CD4-positive, alpha-beta T cell (primary cell): Measurements from ENCODE around the gene TRAPPC3. TPM values are rescaled to one million over a fixed set of nuclear protein-coding genes. Genes with fewer than 3 reads are reported as not detected.

Source experiments
- ATAC-seq: fragments of 200-7000 bp; cut with Tn5 transposase; one replicate; pipeline ENCODE4 v1.10.0; 2022; ENCODE audit warnings: mild to moderate bottlenecking; ENCODE audit not compliant: poor library complexity
- CTCF ChIA-PET: fragments of 350-600 bp; sonication (Branson Sonifier 250); formaldehyde crosslinking; loops from one replicate; lab custom pipeline; 2021; ENCODE audit warnings: antibody characterized with exemption, inconsistent platforms; lab: Charles Lee
- POLR2A ChIA-PET: fragments of 350-600 bp; sonication (Branson Sonifier 250); formaldehyde crosslinking; loops from one replicate; lab custom pipeline; 2021; ENCODE audit warnings: antibody characterized with exemption, inconsistent platforms; lab: Charles Lee
- DNase-seq, 14 experiments: peaks; one replicate each; pipeline ENCODE4 v3.0.0-alpha.2; 2013 to 2020; ENCODE audit warnings: mixed read lengths in 2 of 14
- H3K27ac ChIP-seq, 2 donors: one replicate each; pipeline versions ENCODE4 v1.5.1 to v1.7.0; 2013; ENCODE audit warnings: low read length in 2 of 2, low read depth in 1 of 2, mild to moderate bottlenecking in 1 of 2
- H3K27me3 ChIP-seq, 2 experiments: 1 replicate in 1 of 2; 2 replicates in 1 of 2; pipeline versions ENCODE4 v1.6.1 to v1.7.0; 2013; ENCODE audit warnings: low read length in 2 of 2, control low read depth in 1 of 2, mild to moderate bottlenecking in 1 of 2, moderate library complexity in 1 of 2; ENCODE audit not compliant: insufficient read depth in 2 of 2, control insufficient read depth in 1 of 2
- H3K36me3 ChIP-seq: one replicate; pipeline ENCODE4 v1.6.1; 2013; ENCODE audit warnings: low read length, control low read depth; ENCODE audit not compliant: insufficient read depth
- H3K4me1 ChIP-seq: one replicate; pipeline ENCODE4 v1.6.1; 2013; ENCODE audit warnings: low read length, control low read depth; ENCODE audit not compliant: insufficient read depth
- H3K4me3 ChIP-seq: one replicate; pipeline ENCODE4 v1.5.1; 2013; ENCODE audit warnings: mild to moderate bottlenecking, low read length, moderate library complexity
- H3K9me3 ChIP-seq, 2 experiments: 1 replicate in 1 of 2; 2 replicates in 1 of 2; pipeline versions ENCODE4 v1.6.1 to v1.7.0; 2013; ENCODE audit warnings: low read length in 2 of 2, mild to moderate bottlenecking in 2 of 2, control low read depth in 1 of 2, moderate library complexity in 1 of 2; ENCODE audit not compliant: control insufficient read depth in 1 of 2, insufficient read depth in 1 of 2
- H3K27ac Mint-ChIP-seq: one replicate; pipeline ENCODE4 v1.8.0; 2020; ENCODE audit warnings: mixed read lengths
- H3K27me3 Mint-ChIP-seq: one replicate; pipeline ENCODE4 v1.8.0; 2021; ENCODE audit warnings: mixed read lengths
- H3K36me3 Mint-ChIP-seq: one replicate; pipeline ENCODE4 v1.8.0; 2021; ENCODE audit warnings: low read depth, mixed read lengths
- H3K4me1 Mint-ChIP-seq: one replicate; pipeline ENCODE4 v1.8.0; 2021; ENCODE audit warnings: low read depth, mixed read lengths
- H3K4me3 Mint-ChIP-seq: one replicate; pipeline ENCODE4 v1.8.0; 2020; ENCODE audit warnings: mild to moderate bottlenecking, mixed read lengths
- H3K9me3 Mint-ChIP-seq: one replicate; pipeline ENCODE4 v1.8.0; 2020; ENCODE audit warnings: mixed read lengths
- intact Hi-C, 2 experiments: fragments of 100-400 bp; cut with DNase I in 1 of 2; cut with micrococcal nuclease in 1 of 2; formaldehyde crosslinking; loops; one replicate each; pipeline versions ENCODE4 v1.15.1 to v1.9.0; 2023 to 2025; cut with DNase I, micrococcal nuclease
- total RNA-seq, 174 experiments: library from RNA in 2 of 174; stranded (reverse) in 2 of 174; gene quantifications; one replicate each; pipeline ENCODE4 v1.2.3 and lab custom pipeline; 2021 to 2026
- TF ChIP-seq, protein P1 (sequence below): fragments of 200-600 bp; IDR thresholded peaks from one replicate; pipeline ENCODE4 v1.8.0; 2022; ENCODE audit warnings: antibody characterized with exemption, mild to moderate bottlenecking

TRAPPC3 gene
- total RNA-seq, 2 experiments from 2014 or later: 18.4 to 21.3 TPM

DNA sequence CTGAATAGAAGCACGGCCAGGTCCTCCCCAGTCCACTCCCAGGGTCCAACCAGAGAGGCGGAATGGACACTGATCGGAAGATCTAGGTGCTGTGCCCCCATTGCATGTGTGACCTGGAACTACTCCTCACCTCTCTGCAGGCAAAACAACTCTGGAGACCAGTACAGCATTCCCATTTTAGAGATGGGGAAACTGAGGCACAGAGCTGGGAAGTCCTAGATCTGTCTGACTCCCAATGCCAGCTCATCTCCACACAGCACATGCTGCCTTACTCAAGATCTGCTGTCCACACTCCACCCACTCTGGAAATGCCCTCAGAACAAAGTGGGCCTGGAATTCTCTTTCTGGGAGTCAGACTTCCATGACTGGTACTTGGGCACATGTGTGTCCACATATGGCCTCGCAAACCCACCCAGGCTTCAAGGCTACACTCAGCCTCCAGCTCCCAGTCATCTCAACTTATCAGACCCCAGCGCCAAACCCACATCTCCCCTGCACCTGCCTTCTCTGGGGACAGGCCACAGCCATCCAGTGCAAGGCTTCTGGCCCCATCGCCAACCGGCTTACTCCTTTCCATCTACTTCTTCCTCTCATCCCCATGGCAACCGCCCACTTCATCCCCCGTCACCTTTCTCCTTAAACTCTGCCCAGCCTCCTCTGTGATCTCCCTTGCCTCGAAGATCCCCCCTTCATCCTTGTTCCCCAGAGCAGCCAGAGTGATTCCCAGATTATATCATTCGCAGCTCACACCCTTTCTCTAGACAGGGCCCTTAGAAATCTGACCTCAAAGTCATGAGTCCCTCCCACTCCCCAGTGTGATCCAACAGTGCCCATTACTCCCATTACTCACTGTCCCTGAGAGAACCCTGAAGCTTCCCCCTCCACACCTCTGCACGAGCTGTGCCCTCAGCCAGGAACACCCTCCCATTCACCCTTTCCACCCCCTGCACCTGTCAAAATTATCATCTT lies 26.9 kb downstream of the TRAPPC3 start:
- intact Hi-C loops: no loop called here

DNA sequence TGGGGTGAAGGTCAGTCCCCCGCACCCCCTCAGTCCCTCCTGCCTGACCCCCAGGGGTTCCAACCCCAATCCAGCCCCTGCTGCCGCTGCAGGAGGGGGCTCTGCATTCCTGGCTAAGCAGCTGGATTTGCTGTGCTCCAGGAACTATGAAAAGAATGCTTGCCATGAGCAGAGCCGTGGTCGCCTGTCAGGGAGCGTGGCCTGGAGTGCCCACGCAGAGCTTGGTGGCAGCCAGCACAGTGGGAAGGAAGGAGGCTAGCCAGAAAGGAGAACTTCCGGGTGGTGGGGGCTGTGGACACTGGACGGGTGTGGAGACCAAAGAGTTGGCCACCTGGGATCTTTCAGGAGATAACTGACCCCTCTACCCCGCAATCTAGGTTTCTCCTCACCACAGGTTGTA lies 29.8 kb downstream of the TRAPPC3 start:
- H3K9me3 ChIP-seq: no peaks in the 10 kb centered on the region
- POLR2A ChIA-PET: no interaction called here
- H3K27ac ChIP-seq: no peak overlapping the region
- Mint-ChIP-seq H3K9me3 (no peaks in the 10 kb centered on the region), H3K27me3 (peaks cover 38% of the 10 kb centered on the region), H3K27ac (no peak overlapping the region), H3K4me1 (peaks cover 15% of the 10 kb centered on the region), H3K4me3 (no peak overlapping the region), H3K36me3 (no peaks in the 10 kb centered on the region)
- H3K4me1 ChIP-seq: peaks cover 6% of the 10 kb centered on the region
- intact Hi-C loops: no loop called here
- DNase-seq (no peak), ATAC-seq (no peak)
- CTCF ChIA-PET: interaction anchor here (1.5 kb wide), 1 partner anchor 15 kb away, joined by 3 read pairs; no protein-coding TSS in a partner anchor
- TF ChIP-seq, protein P1, sequence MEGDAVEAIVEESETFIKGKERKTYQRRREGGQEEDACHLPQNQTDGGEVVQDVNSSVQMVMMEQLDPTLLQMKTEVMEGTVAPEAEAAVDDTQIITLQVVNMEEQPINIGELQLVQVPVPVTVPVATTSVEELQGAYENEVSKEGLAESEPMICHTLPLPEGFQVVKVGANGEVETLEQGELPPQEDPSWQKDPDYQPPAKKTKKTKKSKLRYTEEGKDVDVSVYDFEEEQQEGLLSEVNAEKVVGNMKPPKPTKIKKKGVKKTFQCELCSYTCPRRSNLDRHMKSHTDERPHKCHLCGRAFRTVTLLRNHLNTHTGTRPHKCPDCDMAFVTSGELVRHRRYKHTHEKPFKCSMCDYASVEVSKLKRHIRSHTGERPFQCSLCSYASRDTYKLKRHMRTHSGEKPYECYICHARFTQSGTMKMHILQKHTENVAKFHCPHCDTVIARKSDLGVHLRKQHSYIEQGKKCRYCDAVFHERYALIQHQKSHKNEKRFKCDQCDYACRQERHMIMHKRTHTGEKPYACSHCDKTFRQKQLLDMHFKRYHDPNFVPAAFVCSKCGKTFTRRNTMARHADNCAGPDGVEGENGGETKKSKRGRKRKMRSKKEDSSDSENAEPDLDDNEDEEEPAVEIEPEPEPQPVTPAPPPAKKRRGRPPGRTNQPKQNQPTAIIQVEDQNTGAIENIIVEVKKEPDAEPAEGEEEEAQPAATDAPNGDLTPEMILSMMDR: no peak
- peaks cover 10 to 11% of the 10 kb centered on the region in 2 experiments for H3K27me3 ChIP-seq
- no peaks in the 10 kb centered on the region for H3K36me3 ChIP-seq
- H3K4me3 ChIP-seq: no peak overlapping the region

More for the DNA sequence above, 26.9 kb downstream of the TRAPPC3 start:
- ChIA-PET CTCF (no interaction called here), POLR2A (no interaction called here)
- Histone ChIP-seq H3K27ac (no peak overlapping the region), H3K4me1 (peaks cover 16% of the 10 kb centered on the region), H3K4me3 (no peak overlapping the region), H3K36me3 (no peaks in the 10 kb centered on the region), H3K27me3 (peaks cover 19 to 24% of the 10 kb centered on the region in 2 experiments), H3K9me3 (peaks cover 0 to 3% of the 10 kb centered on the region in 2 experiments)
- Mint-ChIP-seq H3K4me3 (no peak overlapping the region), H3K4me1 (peaks cover 27% of the 10 kb centered on the region), H3K9me3 (no peaks in the 10 kb centered on the region), H3K27me3 (peaks cover 52% of the 10 kb centered on the region), H3K36me3 (no peaks in the 10 kb centered on the region), H3K27ac (no peak overlapping the region)
- ATAC-seq (no peak), DNase-seq (no peak)
- TF ChIP-seq, protein P1: no peak

DNA sequence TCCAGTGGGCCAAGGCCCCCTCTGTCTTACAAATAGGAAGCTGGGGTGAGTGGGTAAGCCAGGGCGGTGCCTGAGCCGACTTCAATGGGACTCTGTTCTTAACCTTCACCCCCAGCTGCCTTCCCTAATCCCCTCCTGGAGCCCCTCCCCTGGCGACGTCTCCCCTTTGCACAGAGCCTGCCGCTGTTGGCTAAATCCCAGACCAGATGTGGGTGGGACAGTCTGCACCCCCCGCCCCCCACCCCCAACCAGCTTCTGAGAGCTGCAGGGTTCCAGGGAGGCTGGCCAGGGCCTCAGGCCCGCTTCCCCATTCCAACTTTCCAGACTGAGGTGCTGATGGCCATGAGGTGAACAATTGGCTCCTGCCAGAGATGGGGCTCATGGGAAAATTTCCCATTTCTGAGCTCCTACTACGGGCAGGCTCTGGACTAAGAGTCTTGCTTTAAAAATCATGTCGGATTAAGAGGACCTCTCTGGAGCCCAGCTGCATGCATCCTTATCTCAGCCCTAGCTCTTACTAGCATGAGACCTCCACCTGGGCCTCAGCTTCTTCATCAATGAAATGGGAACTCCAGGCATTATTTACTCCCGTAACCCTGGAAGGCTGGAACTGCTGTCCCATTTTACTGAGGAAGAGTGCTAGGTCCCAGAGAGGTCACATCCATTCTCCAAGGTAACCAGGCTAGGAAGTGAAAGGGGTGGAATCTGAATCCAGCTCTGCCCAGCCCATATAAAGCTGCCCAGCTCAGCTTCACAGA lies 30.7 kb downstream of the TRAPPC3 start:
- Mint-ChIP-seq H3K9me3 (no peaks in the 10 kb centered on the region), H3K4me1 (peaks cover 9% of the 10 kb centered on the region), H3K36me3 (no peaks in the 10 kb centered on the region), H3K4me3 (no peak overlapping the region), H3K27me3 (peaks cover 29% of the 10 kb centered on the region), H3K27ac (no peak overlapping the region)
- ChIA-PET CTCF (interaction anchor here (0.7 to 1.5 kb wide), 2 partner anchors 16 to 18 kb away, joined by 3 read pairs; no protein-coding TSS in a partner anchor), POLR2A (interaction anchor here (0.8 kb wide), 1 partner anchor 10 kb away, joined by 3 read pairs; no protein-coding TSS in a partner anchor)
- no peak for DNase-seq
- no peak overlapping the region for H3K4me3 ChIP-seq
- H3K27me3 ChIP-seq: peaks cover 2 to 7% of the 10 kb centered on the region in 2 experiments
- intact Hi-C loops: no loop called here
- no peak overlapping the region for H3K27ac ChIP-seq
- H3K4me1 ChIP-seq: peaks cover 3% of the 10 kb centered on the region
- H3K36me3 ChIP-seq: no peaks in the 10 kb centered on the region
- H3K9me3 ChIP-seq: no peaks in the 10 kb centered on the region
- TF ChIP-seq, protein P1: no peak
- ATAC-seq: no peak
